ENCODE results near the gene PDZRN3.

GRCh38 chr3:73538486-73538885 lies 86.3 kb downstream of the PDZRN3 start:
- no peak for TF ChIP-seq POLR2AphosphoS5 (IDR thresholded peaks at IDR 0.05; ENCODE audit: low read depth)
- no peak for TF ChIP-seq CTCF (conservative IDR thresholded peaks at IDR 0.05; ENCODE audit: low read depth in 2 of 2)
- TF ChIP-seq EZH2 (IDR thresholded peaks at IDR 0.05; ENCODE audit: low read depth, unreplicated experiment), result no peak
- no peak for TF ChIP-seq REST (IDR thresholded peaks at IDR 0.05; ENCODE audit: unreplicated experiment)
- TF ChIP-seq ZNF331 (CRISPR knock-in tag; IDR thresholded peaks at IDR 0.05; ENCODE audit: low read depth), result no peak
- no peak for TF ChIP-seq EZH2phosphoT487 (IDR thresholded peaks at IDR 0.05; ENCODE audit: unreplicated experiment)
- no peak for TF ChIP-seq ETS1 (IDR thresholded peaks at IDR 0.05)
- no peak for TF ChIP-seq JUNB (IDR thresholded peaks at IDR 0.05; ENCODE audit: unreplicated experiment)
- no peak for TF ChIP-seq ZNF462 (CRISPR knock-in tag; IDR thresholded peaks at IDR 0.05)
- TF ChIP-seq CREB1 (CRISPR knock-in tag; IDR thresholded peaks at IDR 0.05; ENCODE audit: low read depth), result no peak
- TF ChIP-seq NANOG (IDR thresholded peaks at IDR 0.05; ENCODE audit: borderline replicate concordance), result no peak
